Duodenal mucosa (tissue), 2 donors: ENCODE data around the gene NCS1.

Experiments used
- H3K27ac ChIP-seq: one replicate; pipeline ENCODE4 v1.7.0; 2013; ENCODE audit warnings: low read depth, low read length
- H3K27me3 ChIP-seq, 2 donors: one replicate each; pipeline ENCODE4 v1.7.0; 2013; ENCODE audit warnings: low read length in 2 of 2, control low read depth in 1 of 2; ENCODE audit not compliant: insufficient read depth in 2 of 2, control insufficient read depth in 1 of 2
- H3K36me3 ChIP-seq, 2 donors: one replicate each; pipeline ENCODE4 v1.7.0; 2013; ENCODE audit warnings: low read length in 2 of 2, control low read depth in 1 of 2; ENCODE audit not compliant: insufficient read depth in 2 of 2, control insufficient read depth in 1 of 2
- H3K4me1 ChIP-seq, 2 donors: one replicate each; pipeline ENCODE4 v1.7.0; 2013; ENCODE audit warnings: low read length in 2 of 2, control low read depth in 1 of 2; ENCODE audit not compliant: insufficient read depth in 2 of 2, control insufficient read depth in 1 of 2
- H3K4me3 ChIP-seq, 2 donors: one replicate each; pipeline ENCODE4 v1.7.0; 2013; ENCODE audit warnings: low read length in 2 of 2, low read depth in 1 of 2
- H3K9ac ChIP-seq, 2 donors: one replicate each; pipeline ENCODE4 v1.7.0; 2013; ENCODE audit warnings: low read length in 2 of 2, low read depth in 1 of 2
- H3K9me3 ChIP-seq, 2 donors: one replicate each; pipeline ENCODE4 v1.7.0; 2013; ENCODE audit warnings: low read length in 2 of 2, control low read depth in 1 of 2; ENCODE audit not compliant: control insufficient read depth in 1 of 2

NCS1 gene

GRCh38 chr9:130145658-130146057, 26.5 kb upstream of the NCS1 start:
- Histone ChIP-seq H3K4me3 (no peak overlapping the region), H3K36me3 (no peaks in the 10 kb centered on the region), H3K9ac (no peak overlapping the region), H3K27me3 (peaks cover 9 to 10% of the 10 kb centered on the region in 2 donors), H3K27ac (no peak overlapping the region), H3K9me3 (no peaks in the 10 kb centered on the region), H3K4me1 (no peaks in the 10 kb centered on the region)

GRCh38 chr9:130147198-130147597, 25.0 kb upstream of the NCS1 start:
- peaks cover 9 to 10% of the 10 kb centered on the region in 2 donors for H3K27me3 ChIP-seq

GRCh38 chr9:130147910-130148309, 24.3 kb upstream of the NCS1 start:
- no peaks in the 10 kb centered on the region for H3K9me3 ChIP-seq
- no peak overlapping the region for H3K4me3 ChIP-seq
- H3K27ac ChIP-seq = no peak overlapping the region
- H3K36me3 ChIP-seq = no peaks in the 10 kb centered on the region
- peaks cover 9 to 10% of the 10 kb centered on the region in 2 donors for H3K27me3 ChIP-seq
- no peaks in the 10 kb centered on the region for H3K4me1 ChIP-seq
- no peak overlapping the region for H3K9ac ChIP-seq

More at GRCh38 chr9:130147198-130147597, 25.0 kb upstream of the NCS1 start:
- H3K9ac ChIP-seq = no peak overlapping the region
- H3K27ac ChIP-seq = no peak overlapping the region
- no peak overlapping the region for H3K4me3 ChIP-seq
- no peaks in the 10 kb centered on the region for H3K36me3 ChIP-seq
- H3K4me1 ChIP-seq = no peaks in the 10 kb centered on the region
- H3K9me3 ChIP-seq = no peaks in the 10 kb centered on the region

- Histone ChIP-seq H3K27ac (no peak overlapping the region), H3K4me1 (no peaks in the 10 kb centered on the region), H3K36me3 (no peaks in the 10 kb centered on the region), H3K9ac (no peak overlapping the region), H3K27me3 (peaks cover under 1 to 1% of the 10 kb centered on the region in 2 donors), H3K9me3 (no peaks in the 10 kb centered on the region), H3K4me3 (no peak overlapping the region)
These were observed 23.2 kb upstream of the NCS1 start for GRCh38 chr9:130149031-130149430.

- Histone ChIP-seq H3K9me3 (no peaks in the 10 kb centered on the region), H3K27ac (no peak overlapping the region), H3K4me1 (no peaks in the 10 kb centered on the region), H3K9ac (no peak overlapping the region), H3K27me3 (no peaks in the 10 kb centered on the region), H3K4me3 (no peak overlapping the region), H3K36me3 (no peaks in the 10 kb centered on the region)
These were observed 22.4 kb upstream of the NCS1 start for GRCh38 chr9:130149654-130150286.

GRCh38 chr9:130150779-130151382, 21.3 kb upstream of the NCS1 start:
- Histone ChIP-seq H3K4me1 (no peaks in the 10 kb centered on the region), H3K4me3 (no peak overlapping the region), H3K27me3 (no peaks in the 10 kb centered on the region), H3K36me3 (no peaks in the 10 kb centered on the region), H3K9me3 (no peaks in the 10 kb centered on the region), H3K9ac (no peak overlapping the region), H3K27ac (no peak overlapping the region)

- H3K4me3 ChIP-seq = no peak overlapping the region
- H3K36me3 ChIP-seq = no peaks in the 10 kb centered on the region
- H3K9me3 ChIP-seq = no peaks in the 10 kb centered on the region
- H3K27ac ChIP-seq = no peak overlapping the region
- H3K4me1 ChIP-seq = no peaks in the 10 kb centered on the region
- H3K9ac ChIP-seq = no peak overlapping the region
- no peaks in the 10 kb centered on the region for H3K27me3 ChIP-seq
These were observed 17.4 kb upstream of the NCS1 start for GRCh38 chr9:130154816-130155215.

- no peak overlapping the region for H3K4me3 ChIP-seq
- no peaks in the 10 kb centered on the region for H3K36me3 ChIP-seq
- H3K9ac ChIP-seq = no peak overlapping the region
- no peaks in the 10 kb centered on the region for H3K9me3 ChIP-seq
- no peaks in the 10 kb centered on the region for H3K4me1 ChIP-seq
- H3K27me3 ChIP-seq = no peaks in the 10 kb centered on the region
- no peak overlapping the region for H3K27ac ChIP-seq
These were observed 16.6 kb upstream of the NCS1 start for GRCh38 chr9:130155647-130156046.

- Histone ChIP-seq H3K4me3 (no peak overlapping the region), H3K9ac (no peak overlapping the region), H3K9me3 (no peaks in the 10 kb centered on the region), H3K4me1 (no peaks in the 10 kb centered on the region), H3K36me3 (no peaks in the 10 kb centered on the region), H3K27ac (no peak overlapping the region), H3K27me3 (no peaks in the 10 kb centered on the region)
These were observed 15.5 kb upstream of the NCS1 start for GRCh38 chr9:130156672-130157071.

- Histone ChIP-seq H3K9ac (no peak overlapping the region), H3K4me1 (no peaks in the 10 kb centered on the region), H3K27me3 (no peaks in the 10 kb centered on the region), H3K9me3 (no peaks in the 10 kb centered on the region), H3K36me3 (no peaks in the 10 kb centered on the region), H3K27ac (no peak overlapping the region), H3K4me3 (no peak overlapping the region)
These were observed 15.1 kb upstream of the NCS1 start for GRCh38 chr9:130157079-130157478.
